AG10803 (cell line): ENCODE results near the gene ATP4A.

ENCODE experiments used
- DNase-seq: peaks from one replicate; pipeline ENCODE4 v3.0.0; 2010; ENCODE audit warnings: low read depth
- H3K4me3 ChIP-seq: 2 replicates; pipeline ENCODE4 v1.5.1; 2011; ENCODE audit warnings: mild to moderate bottlenecking, low read length, control low read depth
- CTCF ChIP-seq: conservative IDR thresholded peaks from 2 replicates; pipeline ENCODE4 v1.5.1; 2011; ENCODE audit warnings: mild to moderate bottlenecking, low read length, control low read depth, inconsistent platforms

The ATP4A gene

DNA sequence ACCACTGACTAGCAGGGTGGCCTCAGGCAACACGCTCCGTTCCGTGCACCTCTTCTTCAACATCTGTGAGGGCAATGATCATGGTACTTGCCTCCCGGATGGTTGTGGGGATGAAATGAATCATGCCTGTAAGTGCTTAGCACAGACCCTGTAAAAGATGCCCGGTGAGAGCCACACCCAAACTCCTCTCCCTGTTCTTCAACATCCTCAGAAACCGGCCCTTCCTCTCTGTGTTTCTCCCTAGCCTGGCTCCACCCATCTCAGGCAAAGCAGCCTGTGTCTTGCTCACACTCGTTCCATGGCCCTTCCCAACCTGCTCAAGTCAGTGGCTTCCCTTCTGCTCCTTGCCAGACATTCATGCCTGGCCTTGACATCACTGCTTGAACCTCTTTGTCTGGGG, 44.2 kb downstream of the ATP4A start:
- no peak for TF ChIP-seq CTCF
- H3K4me3 ChIP-seq = no peak overlapping the region
- DNase-seq = peak; percentile 48

DNA sequence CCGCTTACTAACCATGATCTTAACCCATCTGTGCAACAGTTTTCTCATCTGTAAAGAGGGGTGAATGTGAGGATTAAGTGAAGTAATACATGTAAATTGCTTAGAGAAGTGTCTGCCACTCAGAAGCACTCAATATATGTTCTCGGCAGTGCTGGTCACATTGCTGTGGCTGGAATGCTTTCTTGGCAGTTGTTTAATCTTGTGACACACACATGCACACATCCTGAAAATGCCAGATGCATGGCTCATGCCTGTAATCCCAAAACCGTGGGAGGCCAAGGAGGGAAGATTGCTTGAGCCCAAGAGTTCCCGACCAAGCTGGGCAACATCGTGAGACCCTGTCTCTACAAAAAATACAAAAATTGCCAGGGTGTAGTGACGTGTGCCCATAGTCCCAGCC, 45.1 kb downstream of the ATP4A start:
- no peak overlapping the region for H3K4me3 ChIP-seq
- DNase-seq = peak; percentile 98
- TF ChIP-seq CTCF = no peak

DNA sequence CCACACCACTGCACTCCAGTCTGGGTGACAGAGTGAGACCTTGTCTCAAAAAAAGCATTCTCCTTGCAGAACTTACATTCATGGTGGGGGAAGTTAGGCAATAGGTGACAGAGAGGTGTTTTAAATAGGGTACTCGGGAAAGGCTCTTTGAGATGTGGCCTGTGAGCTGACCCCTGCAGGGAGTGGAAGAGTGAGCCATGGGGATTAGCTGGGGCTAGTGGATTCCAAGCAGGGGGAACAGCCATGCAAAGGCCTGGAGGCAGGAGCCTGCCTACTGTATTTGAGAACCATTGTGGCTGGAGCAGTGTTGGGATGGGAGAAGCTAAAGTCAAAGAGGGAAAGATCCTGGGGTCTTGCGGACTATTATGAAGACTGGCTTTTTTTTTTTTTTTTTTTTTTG, 46.1 kb downstream of the ATP4A start:
- no peak for DNase-seq
- no peak for TF ChIP-seq CTCF
- no peak overlapping the region for H3K4me3 ChIP-seq

- no peak for DNase-seq
- no peak for TF ChIP-seq CTCF
Measured at GRCh38 chr19:35516310-35516709, 47.1 kb downstream of the ATP4A start.

GRCh38 chr19:35514282-35514809, 49.1 kb downstream of the ATP4A start:
- H3K4me3 ChIP-seq = peak overlapping the region; percentile 12; the same call in 1 of the 2 replicates
- DNase-seq = peak; percentile 36
- TF ChIP-seq CTCF = no peak

More at GRCh38 chr19:35516310-35516709, 47.1 kb downstream of the ATP4A start:
- H3K4me3 ChIP-seq = no peak overlapping the region

GRCh38 chr19:35513628-35514281, 49.7 kb downstream of the ATP4A start, which contains the start of gene DMKN:
TSS of gene DMKN (minus strand) at chr19:35513649. CDS start at chr19:35513475, 174 bp downstream.
- peak within 1 kb of the TSS; percentile 12; the same call in 1 of the 2 replicates for H3K4me3 ChIP-seq
- DNase-seq = peak; percentile 73
- no peak; the same call in 1 of the 2 replicates for TF ChIP-seq CTCF

- DNase-seq = no peak
- no peak overlapping the region for H3K4me3 ChIP-seq
Measured at GRCh38 chr19:35512831-35513627, 50.4 kb downstream of the ATP4A start.

More at GRCh38 chr19:35512831-35513627, 50.4 kb downstream of the ATP4A start:
- TF ChIP-seq CTCF = no peak
